HG03095 (cell line): ENCODE measurements around the gene ABO.
"Not testable (repeated sequence)": the region's sequence is repeated elsewhere in the genome, so short reads cannot be mapped to it uniquely, and the experiment has no call there.

Experiments
- ATAC-seq: cut with Tn5 transposase; IDR thresholded peaks from one replicate; pipeline ENCODE4 v1.9.1; 2021; ENCODE audit warnings: moderate library complexity; ENCODE audit not compliant: unreplicated experiment

ABO gene

GRCh38 chr9:133247632-133248031, 27.4 kb downstream of the ABO start:
- no peak for ATAC-seq

GRCh38 chr9:133246991-133247390, 28.0 kb downstream of the ABO start:
- ATAC-seq: no peak

- ATAC-seq: no peak
These were observed 28.4 kb downstream of the ABO start for GRCh38 chr9:133246562-133246961.

GRCh38 chr9:133242991-133243390, 32.0 kb downstream of the ABO start:
- no peak for ATAC-seq

- no peak for ATAC-seq
These were observed 32.8 kb downstream of the ABO start for GRCh38 chr9:133242241-133242640.

GRCh38 chr9:133239533-133240090, 35.4 kb downstream of the ABO start:
- no peak for ATAC-seq

GRCh38 chr9:133238851-133239532, 36.0 kb downstream of the ABO start:
- ATAC-seq: no peak

GRCh38 chr9:133238272-133238850, 36.6 kb downstream of the ABO start:
- no peak for ATAC-seq

- ATAC-seq: no peak
These were observed 37.8 kb downstream of the ABO start for GRCh38 chr9:133237035-133237731.

GRCh38 chr9:133236291-133237034, 38.5 kb downstream of the ABO start:
- not testable (repeated sequence) for ATAC-seq

GRCh38 chr9:133235549-133236222, 39.3 kb downstream of the ABO start:
- no peak for ATAC-seq

- ATAC-seq: no peak
These were observed 40.3 kb downstream of the ABO start for GRCh38 chr9:133234577-133235322.

GRCh38 chr9:133233681-133234432, 41.1 kb downstream of the ABO start:
- ATAC-seq: no peak

GRCh38 chr9:133231934-133232568, 43.0 kb downstream of the ABO start:
- not testable (repeated sequence) for ATAC-seq

- ATAC-seq: not testable (repeated sequence)
These were observed 44.5 kb downstream of the ABO start for GRCh38 chr9:133230514-133230913.

- ATAC-seq: no peak
These were observed 44.9 kb downstream of the ABO start for GRCh38 chr9:133230093-133230492.

GRCh38 chr9:133228474-133229193, 46.4 kb downstream of the ABO start:
- not testable (repeated sequence) for ATAC-seq

GRCh38 chr9:133227996-133228395, 47.0 kb downstream of the ABO start:
- ATAC-seq: not testable (repeated sequence)
